T-helper 2 cell treated with Interferon-gamma antibody and Interleukin-4, amounts not matched to agents 5 μg/mL and 100 μg/mL, for 36 hours (primary cell): ENCODE results near the gene ANKRD16.
A peak's percentile ranks its signal among the peaks of the same experiment; 100 is the strongest.
"Not testable (repeated sequence)": the region's sequence is repeated elsewhere in the genome, so short reads cannot be mapped to it uniquely, and the experiment has no call there.

ENCODE experiments used
- DNase-seq: peaks from one replicate; pipeline ENCODE4 v3.0.0; 2021; ENCODE audit warnings: low spot score
- H3K27ac Mint-ChIP-seq: one replicate; pipeline ENCODE4 v1.8.0; 2021; ENCODE audit warnings: mild to moderate bottlenecking, mixed read lengths
- H3K27me3 Mint-ChIP-seq: one replicate; pipeline ENCODE4 v1.8.0; 2021; ENCODE audit warnings: low read depth, mixed read lengths
- H3K36me3 Mint-ChIP-seq: one replicate; pipeline ENCODE4 v1.8.0; 2021; ENCODE audit warnings: low read depth, mixed read lengths
- H3K4me1 Mint-ChIP-seq: one replicate; pipeline ENCODE4 v1.8.0; 2021; ENCODE audit warnings: low read depth, mixed read lengths
- H3K4me3 Mint-ChIP-seq: one replicate; pipeline ENCODE4 v1.8.0; 2022; ENCODE audit warnings: mild to moderate bottlenecking, moderate library complexity, mixed read lengths
- H3K9me3 Mint-ChIP-seq: one replicate; pipeline ENCODE4 v1.8.0; 2021; ENCODE audit warnings: mixed read lengths

ANKRD16 gene

GRCh38 chr10:5915451-5915850, 25.8 kb upstream of the ANKRD16 start:
- no peak overlapping the region for H3K4me3 Mint-ChIP-seq
- no peaks in the 10 kb centered on the region for H3K27me3 Mint-ChIP-seq
- no peaks in the 10 kb centered on the region for H3K4me1 Mint-ChIP-seq
- no peak overlapping the region for H3K27ac Mint-ChIP-seq
- H3K9me3 Mint-ChIP-seq, result no peaks in the 10 kb centered on the region
- no peak for DNase-seq
- peaks cover 55% of the 10 kb centered on the region for H3K36me3 Mint-ChIP-seq

- no peaks in the 10 kb centered on the region for H3K4me1 Mint-ChIP-seq
- DNase-seq, result no peak
- no peaks in the 10 kb centered on the region for H3K27me3 Mint-ChIP-seq
- peaks cover 57% of the 10 kb centered on the region for H3K36me3 Mint-ChIP-seq
- H3K9me3 Mint-ChIP-seq, result no peaks in the 10 kb centered on the region
- no peak overlapping the region for H3K4me3 Mint-ChIP-seq
- no peak overlapping the region for H3K27ac Mint-ChIP-seq
Observed at GRCh38 chr10:5913736-5914135, 24.0 kb upstream of the ANKRD16 start.

- Mint-ChIP-seq H3K27ac (peak overlapping the region; percentile 42), H3K36me3 (peaks cover 57% of the 10 kb centered on the region)
Observed at GRCh38 chr10:5911670-5912069, 22.0 kb upstream of the ANKRD16 start.

GRCh38 chr10:5910323-5911100, 20.8 kb upstream of the ANKRD16 start:
- no peaks in the 10 kb centered on the region for H3K27me3 Mint-ChIP-seq
- peaks cover 57% of the 10 kb centered on the region for H3K36me3 Mint-ChIP-seq
- H3K9me3 Mint-ChIP-seq, result no peaks in the 10 kb centered on the region
- DNase-seq, result no peak
- no peak overlapping the region for H3K27ac Mint-ChIP-seq
- no peak overlapping the region for H3K4me3 Mint-ChIP-seq
- H3K4me1 Mint-ChIP-seq, result peaks cover 10% of the 10 kb centered on the region

More at GRCh38 chr10:5911670-5912069, 22.0 kb upstream of the ANKRD16 start:
- H3K9me3 Mint-ChIP-seq, result no peaks in the 10 kb centered on the region
- H3K4me3 Mint-ChIP-seq, result no peak overlapping the region
- H3K27me3 Mint-ChIP-seq, result no peaks in the 10 kb centered on the region
- peaks cover 5% of the 10 kb centered on the region for H3K4me1 Mint-ChIP-seq
- DNase-seq, result no peak

- H3K9me3 Mint-ChIP-seq, H3K4me3 Mint-ChIP-seq, H3K27me3 Mint-ChIP-seq, H3K27ac Mint-ChIP-seq, DNase-seq: not testable (repeated sequence)
- Mint-ChIP-seq H3K4me1 (peaks cover 17% of the 10 kb centered on the region), H3K36me3 (peaks cover 55% of the 10 kb centered on the region)
Observed at GRCh38 chr10:5908676-5909075, 19.0 kb upstream of the ANKRD16 start.

- Mint-ChIP-seq H3K4me1 (peaks cover 21% of the 10 kb centered on the region), H3K36me3 (peaks cover 58% of the 10 kb centered on the region), H3K27ac (no peak overlapping the region), H3K4me3 (no peak overlapping the region), H3K9me3 (no peaks in the 10 kb centered on the region), H3K27me3 (no peaks in the 10 kb centered on the region)
- no peak for DNase-seq
Observed at GRCh38 chr10:5906651-5907050, 17.0 kb upstream of the ANKRD16 start.

GRCh38 chr10:5905854-5906507, 16.3 kb upstream of the ANKRD16 start:
- no peaks in the 10 kb centered on the region for H3K9me3 Mint-ChIP-seq
- H3K36me3 Mint-ChIP-seq, result peaks cover 51% of the 10 kb centered on the region
- no peak for DNase-seq
- H3K27ac Mint-ChIP-seq, result peak overlapping the region; percentile 35
- H3K27me3 Mint-ChIP-seq, result no peaks in the 10 kb centered on the region
- H3K4me1 Mint-ChIP-seq, result peaks cover 21% of the 10 kb centered on the region
- H3K4me3 Mint-ChIP-seq, result no peak overlapping the region

GRCh38 chr10:5904227-5904626, 14.5 kb upstream of the ANKRD16 start:
- Mint-ChIP-seq H3K27me3 (no peaks in the 10 kb centered on the region), H3K9me3 (no peaks in the 10 kb centered on the region), H3K4me1 (peaks cover 21% of the 10 kb centered on the region), H3K36me3 (peaks cover 48% of the 10 kb centered on the region), H3K27ac (peak overlapping the region; percentile 85), H3K4me3 (peak overlapping the region; percentile 39)
- DNase-seq, result no peak

GRCh38 chr10:5903563-5903962, 13.9 kb upstream of the ANKRD16 start:
- H3K27ac Mint-ChIP-seq, result peak overlapping the region; percentile 42
- DNase-seq, result no peak
- peaks cover 21% of the 10 kb centered on the region for H3K4me1 Mint-ChIP-seq
- no peaks in the 10 kb centered on the region for H3K9me3 Mint-ChIP-seq
- peaks cover 49% of the 10 kb centered on the region for H3K36me3 Mint-ChIP-seq
- H3K4me3 Mint-ChIP-seq, result no peak overlapping the region
- H3K27me3 Mint-ChIP-seq, result no peaks in the 10 kb centered on the region

- H3K4me3 Mint-ChIP-seq, result no peak overlapping the region
Observed at GRCh38 chr10:5902511-5903274, 13.0 kb upstream of the ANKRD16 start.

GRCh38 chr10:5900247-5900646, 10.6 kb upstream of the ANKRD16 start:
- no peak for DNase-seq
- Mint-ChIP-seq H3K27me3 (no peaks in the 10 kb centered on the region), H3K9me3 (peaks cover 8% of the 10 kb centered on the region), H3K4me3 (no peak overlapping the region), H3K36me3 (peaks cover 53% of the 10 kb centered on the region), H3K27ac (no peak overlapping the region), H3K4me1 (peaks cover 35% of the 10 kb centered on the region)

More at GRCh38 chr10:5902511-5903274, 13.0 kb upstream of the ANKRD16 start:
- no peak for DNase-seq
- Mint-ChIP-seq H3K4me1 (peaks cover 19% of the 10 kb centered on the region), H3K36me3 (peaks cover 47% of the 10 kb centered on the region), H3K27me3 (no peaks in the 10 kb centered on the region), H3K9me3 (peaks cover 4% of the 10 kb centered on the region), H3K27ac (no peak overlapping the region)

GRCh38 chr10:5898163-5898562, 8.5 kb upstream of the ANKRD16 start:
- peaks cover 35% of the 10 kb centered on the region for H3K4me1 Mint-ChIP-seq
- no peak overlapping the region for H3K4me3 Mint-ChIP-seq
- peaks cover 49% of the 10 kb centered on the region for H3K36me3 Mint-ChIP-seq
- peak overlapping the region; percentile 8 for H3K27ac Mint-ChIP-seq
- no peak for DNase-seq
- H3K27me3 Mint-ChIP-seq, result no peaks in the 10 kb centered on the region
- H3K9me3 Mint-ChIP-seq, result peaks cover 8% of the 10 kb centered on the region

GRCh38 chr10:5897504-5897903, 7.8 kb upstream of the ANKRD16 start:
- H3K27me3 Mint-ChIP-seq, result no peaks in the 10 kb centered on the region
- H3K4me3 Mint-ChIP-seq, result peak overlapping the region; percentile 44
- no peak for DNase-seq
- H3K4me1 Mint-ChIP-seq, result peaks cover 37% of the 10 kb centered on the region
- H3K27ac Mint-ChIP-seq, result peak overlapping the region; percentile 91
- H3K36me3 Mint-ChIP-seq, result peaks cover 47% of the 10 kb centered on the region
- H3K9me3 Mint-ChIP-seq, result peaks cover 8% of the 10 kb centered on the region

- H3K4me3 Mint-ChIP-seq, result peak overlapping the region; percentile 30
- peaks cover 40% of the 10 kb centered on the region for H3K4me1 Mint-ChIP-seq
- H3K27me3 Mint-ChIP-seq, result no peaks in the 10 kb centered on the region
- peaks cover 8% of the 10 kb centered on the region for H3K9me3 Mint-ChIP-seq
- no peak for DNase-seq
- peaks cover 46% of the 10 kb centered on the region for H3K36me3 Mint-ChIP-seq
- peak overlapping the region; percentile 91 for H3K27ac Mint-ChIP-seq
Observed at GRCh38 chr10:5897053-5897340, 7.3 kb upstream of the ANKRD16 start.
